ENCODE results near the gene NR2F1-AS1.

- no peak for TF ChIP-seq CTCF (optimal IDR thresholded peaks at IDR 0.05 in 1 of 3, IDR thresholded peaks at IDR 0.05 in 1 of 3, conservative IDR thresholded peaks at IDR 0.05 in 1 of 3; ENCODE audit: extremely low read depth in 1 of 3, insufficient read depth in 2 of 3, low read length in 3 of 3)
- no peak for TF ChIP-seq EZH2 (IDR thresholded peaks at IDR 0.05; ENCODE audit: low read length)
Measured at GRCh38 chr5:93428868-93429267, 152.2 kb downstream of the NR2F1-AS1 start.

Measured in keratinocyte (primary cell).